CD14-positive monocyte (primary cell): Measurements from ENCODE around the gene NTM. TPM values are rescaled to one million over a fixed set of nuclear protein-coding genes. Genes with fewer than 3 reads are reported as not detected.

Source experiments
- DNase-seq, 3 donors: peaks; one replicate each; pipeline ENCODE4 v3.0.0-alpha.2; 2011 to 2022
- H2AFZ ChIP-seq: 2 replicates; pipeline ENCODE4 v1.6.0; 2012; ENCODE audit warnings: mild to moderate bottlenecking, low read depth, low read length, inconsistent platforms; ENCODE audit not compliant: insufficient read depth, poor library complexity, severe bottlenecking
- H3K27ac ChIP-seq, 2 donors: 1 replicate in 1 of 2; 2 replicates in 1 of 2; pipeline ENCODE4 v1.5.1; 2012 to 2013; ENCODE audit warnings: low read length in 2 of 2, control low read depth in 1 of 2, inconsistent platforms in 1 of 2, low read depth in 1 of 2, mild to moderate bottlenecking in 1 of 2
- H3K27me3 ChIP-seq, 2 donors: one replicate each; pipeline versions ENCODE4 v1.6.0 to v1.6.1; 2011 to 2013; ENCODE audit warnings: low read length in 2 of 2; ENCODE audit not compliant: control insufficient read depth in 2 of 2, insufficient read depth in 2 of 2
- H3K36me3 ChIP-seq, 2 donors: replicated peaks in 1 of 2; 1 replicate in 1 of 2; 2 replicates in 1 of 2; pipeline versions ENCODE4 v1.5.1 to v1.6.1; 2012 to 2013; ENCODE audit warnings: low read length in 2 of 2, control low read depth in 1 of 2, inconsistent platforms in 1 of 2, mild to moderate bottlenecking in 1 of 2; ENCODE audit not compliant: insufficient read depth in 2 of 2, control insufficient read depth in 1 of 2
- H3K4me1 ChIP-seq, 2 donors: 1 replicate in 1 of 2; 2 replicates in 1 of 2; pipeline versions ENCODE4 v1.5.1 to v1.6.1; 2012 to 2013; ENCODE audit warnings: low read length in 2 of 2, control low read depth in 1 of 2, inconsistent platforms in 1 of 2, mild to moderate bottlenecking in 1 of 2, moderate library complexity in 1 of 2; ENCODE audit not compliant: insufficient read depth in 2 of 2, control insufficient read depth in 1 of 2
- H3K4me2 ChIP-seq: replicated peaks from 2 replicates; pipeline ENCODE3; 2012; ENCODE audit warnings: low read length, moderate library complexity, mild to moderate bottlenecking; ENCODE audit not compliant: poor library complexity, severe bottlenecking; ENCODE audit errors: extremely low read depth
- H3K4me3 ChIP-seq, 3 experiments: fragments of 200-600 bp in 1 of 3; sonication (generic) in 1 of 3; replicated peaks in 1 of 3; 1 replicate in 2 of 3; 2 replicates in 1 of 3; pipeline ENCODE4 v1.5.1; 2011 to 2013; ENCODE audit warnings: low read length in 3 of 3, mild to moderate bottlenecking in 3 of 3, control low read depth in 2 of 3, low read depth in 2 of 3, inconsistent platforms in 1 of 3, moderate library complexity in 1 of 3
- H3K79me2 ChIP-seq: 2 replicates; pipeline ENCODE4 v1.6.0; 2012; ENCODE audit warnings: mild to moderate bottlenecking, control low read depth, inconsistent platforms, low read length, moderate library complexity; ENCODE audit not compliant: insufficient read depth
- H3K9ac ChIP-seq: 2 replicates; pipeline ENCODE4 v1.6.0; 2017; ENCODE audit warnings: low read length, mild to moderate bottlenecking; ENCODE audit not compliant: insufficient read depth, poor library complexity, severe bottlenecking
- H3K9me3 ChIP-seq, 2 donors: replicated peaks in 1 of 2; 1 replicate in 1 of 2; 2 replicates in 1 of 2; pipeline versions ENCODE4 v1.5.1 to v1.6.1; 2012 to 2013; ENCODE audit warnings: low read length in 2 of 2, control low read depth in 1 of 2; ENCODE audit not compliant: control insufficient read depth in 1 of 2, insufficient read depth in 1 of 2
- H4K20me1 ChIP-seq: 2 replicates; pipeline ENCODE4 v1.6.0; 2012; ENCODE audit warnings: mild to moderate bottlenecking, low read length, control low read depth, moderate library complexity; ENCODE audit not compliant: insufficient read depth
- H3K27ac Mint-ChIP-seq, 7 donors: one replicate each; pipeline ENCODE4 v1.8.0; 2020; ENCODE audit warnings: mild to moderate bottlenecking in 7 of 7, mixed read lengths in 7 of 7, moderate library complexity in 6 of 7, inconsistent platforms in 2 of 7
- H3K27me3 Mint-ChIP-seq, 3 donors: one replicate each; pipeline ENCODE4 v1.8.0; 2021 to 2022; ENCODE audit warnings: low read depth in 3 of 3, mild to moderate bottlenecking in 3 of 3, mixed read lengths in 3 of 3, moderate library complexity in 3 of 3, inconsistent platforms in 1 of 3
- H3K36me3 Mint-ChIP-seq, 2 donors: one replicate each; pipeline ENCODE4 v1.8.0; 2020; ENCODE audit warnings: mixed read lengths in 2 of 2, inconsistent platforms in 1 of 2, mild to moderate bottlenecking in 1 of 2
- H3K4me1 Mint-ChIP-seq: one replicate; pipeline ENCODE4 v1.8.0; 2020; ENCODE audit warnings: mild to moderate bottlenecking, mixed read lengths
- H3K4me3 Mint-ChIP-seq, 2 donors: one replicate each; pipeline ENCODE4 v1.8.0; 2020; ENCODE audit warnings: mild to moderate bottlenecking in 2 of 2, mixed read lengths in 2 of 2, moderate library complexity in 1 of 2
- H3K9me3 Mint-ChIP-seq, 7 donors: one replicate each; pipeline ENCODE4 v1.8.0; 2020 to 2022; ENCODE audit warnings: mixed read lengths in 7 of 7, mild to moderate bottlenecking in 6 of 7, moderate library complexity in 6 of 7, inconsistent platforms in 2 of 7
- WGBS: methylation state at CpG from one replicate; pipeline ENCODE4 v1.1.5; 2013; ENCODE audit warnings: missing lambda C conversion rate; ENCODE audit not compliant: insufficient coverage; 5-methylcytosine and 5-hydroxymethylcytosine counted together
- intact Hi-C, 2 donors: fragments of 100-400 bp; cut with micrococcal nuclease; formaldehyde crosslinking; loops; one replicate each; pipeline versions ENCODE4 v1.15.0 to v1.15.1; 2023
- polyA plus RNA-seq, 3 donors: library from polyadenylated mRNA; depleted of rRNA in 1 of 3; unstranded in 2 of 3; stranded (reverse) in 1 of 3; fragments of 300-500 nt in 2 of 3; fragments of >200 nt in 1 of 3; fragmentation: Illumina TruSeq in 2 of 3; gene quantifications; 1 replicate in 2 of 3; 2 replicates in 1 of 3; pipeline ENCODE4 v1.2.3, GENCODE V29; 2012 to 2021
- TF ChIP-seq, protein P1 (sequence below): fragments of 200-600 bp; IDR thresholded peaks from one replicate; pipeline ENCODE4 v1.8.0; 2022; ENCODE audit warnings: antibody characterized with exemption, mild to moderate bottlenecking

NTM gene
- polyA plus RNA-seq, 3 donors: not detected

DNA sequence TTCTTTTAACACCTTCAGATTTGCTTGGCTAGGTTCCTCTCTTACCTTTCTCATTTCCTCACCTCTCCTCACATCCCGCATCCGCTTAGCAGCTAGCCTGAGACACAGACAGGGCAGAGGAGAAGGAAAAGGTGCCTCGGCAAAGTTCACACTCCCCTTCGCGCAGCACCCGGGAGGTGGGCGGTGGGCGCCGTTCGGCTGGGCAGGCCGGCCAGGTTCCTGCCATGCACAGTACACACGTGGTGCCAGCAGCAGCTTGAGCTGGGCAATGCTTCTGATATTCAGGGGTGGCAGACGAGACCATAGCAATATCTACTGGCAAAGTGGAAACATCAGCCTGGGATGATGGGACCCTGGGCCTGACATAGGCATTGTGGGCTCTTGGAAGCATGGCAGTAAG is 3.3 kb downstream of the NTM start:
- H3K9me3 Mint-ChIP-seq: peaks cover 0 to 2% (median 0%) of the 10 kb centered on the region in 7 donors
- Histone ChIP-seq H3K79me2 (no peaks in the 10 kb centered on the region), H3K9me3 (no peaks in the 10 kb centered on the region), H3K4me3 (no peak overlapping the region), H3K36me3 (no peaks in the 10 kb centered on the region), H3K4me1 (no peaks in the 10 kb centered on the region), H3K27ac (no peak overlapping the region), H3K9ac (no peak overlapping the region), H3K27me3 (peaks cover 10 to 30% of the 10 kb centered on the region in 2 donors), H4K20me1 (no peaks in the 10 kb centered on the region), H2AFZ (no peak overlapping the region), H3K4me2 (no peak overlapping the region)
- WGBS: 82% methylated on average over 13 of the region's 13 CpGs
- H3K4me3 Mint-ChIP-seq: no peak overlapping the region
- no peaks in the 10 kb centered on the region for H3K4me1 Mint-ChIP-seq
- DNase-seq: no peak
- peaks cover 0 to 5% (median under 1%) of the 10 kb centered on the region in 3 donors for H3K27me3 Mint-ChIP-seq
- no peak overlapping the region for H3K27ac Mint-ChIP-seq
- TF ChIP-seq, protein P1, sequence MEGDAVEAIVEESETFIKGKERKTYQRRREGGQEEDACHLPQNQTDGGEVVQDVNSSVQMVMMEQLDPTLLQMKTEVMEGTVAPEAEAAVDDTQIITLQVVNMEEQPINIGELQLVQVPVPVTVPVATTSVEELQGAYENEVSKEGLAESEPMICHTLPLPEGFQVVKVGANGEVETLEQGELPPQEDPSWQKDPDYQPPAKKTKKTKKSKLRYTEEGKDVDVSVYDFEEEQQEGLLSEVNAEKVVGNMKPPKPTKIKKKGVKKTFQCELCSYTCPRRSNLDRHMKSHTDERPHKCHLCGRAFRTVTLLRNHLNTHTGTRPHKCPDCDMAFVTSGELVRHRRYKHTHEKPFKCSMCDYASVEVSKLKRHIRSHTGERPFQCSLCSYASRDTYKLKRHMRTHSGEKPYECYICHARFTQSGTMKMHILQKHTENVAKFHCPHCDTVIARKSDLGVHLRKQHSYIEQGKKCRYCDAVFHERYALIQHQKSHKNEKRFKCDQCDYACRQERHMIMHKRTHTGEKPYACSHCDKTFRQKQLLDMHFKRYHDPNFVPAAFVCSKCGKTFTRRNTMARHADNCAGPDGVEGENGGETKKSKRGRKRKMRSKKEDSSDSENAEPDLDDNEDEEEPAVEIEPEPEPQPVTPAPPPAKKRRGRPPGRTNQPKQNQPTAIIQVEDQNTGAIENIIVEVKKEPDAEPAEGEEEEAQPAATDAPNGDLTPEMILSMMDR: no peak
- no peaks in the 10 kb centered on the region for H3K36me3 Mint-ChIP-seq
- intact Hi-C loops: no loop called here

DNA sequence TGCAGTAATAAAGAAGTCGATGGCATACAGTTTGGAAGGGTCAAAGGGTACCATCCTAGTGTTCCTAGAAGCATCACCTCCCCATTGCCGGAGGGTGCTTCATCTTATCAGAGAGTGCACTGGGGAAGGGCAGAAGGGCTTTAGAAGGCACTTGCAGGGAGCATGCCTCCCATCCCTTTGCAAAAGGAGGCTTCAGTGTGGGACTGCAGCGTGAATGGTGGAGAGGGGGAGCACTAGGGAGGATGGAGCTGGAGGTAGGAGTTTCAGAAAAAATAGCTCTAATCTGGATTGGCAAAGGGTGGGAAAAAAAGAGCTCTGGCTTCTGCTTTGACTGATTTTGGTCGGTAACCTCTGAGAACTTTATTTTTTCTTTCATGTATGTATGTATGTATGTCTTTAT is 5.0 kb downstream of the NTM start:
- Histone ChIP-seq H3K4me2 (no peak overlapping the region), H3K9ac (no peak overlapping the region), H3K9me3 (no peaks in the 10 kb centered on the region), H3K27ac (no peak overlapping the region), H4K20me1 (no peaks in the 10 kb centered on the region), H3K4me1 (no peaks in the 10 kb centered on the region), H2AFZ (no peak overlapping the region), H3K4me3 (no peak overlapping the region), H3K27me3 (peaks cover 10 to 23% of the 10 kb centered on the region in 2 donors), H3K79me2 (no peaks in the 10 kb centered on the region), H3K36me3 (no peaks in the 10 kb centered on the region)
- H3K36me3 Mint-ChIP-seq: no peaks in the 10 kb centered on the region
- H3K27ac Mint-ChIP-seq: no peak overlapping the region
- H3K27me3 Mint-ChIP-seq: peaks cover 0 to 5% (median 0%) of the 10 kb centered on the region in 3 donors
- 47% methylated on average over 2 of the region's 4 CpGs for WGBS
- TF ChIP-seq, protein P1: no peak
- H3K9me3 Mint-ChIP-seq: peaks cover 0 to 3% (median 0%) of the 10 kb centered on the region in 7 donors
- intact Hi-C loops: no loop called here
- H3K4me3 Mint-ChIP-seq: no peak overlapping the region
- no peak for DNase-seq
- H3K4me1 Mint-ChIP-seq: no peaks in the 10 kb centered on the region
